HepG2 (cell line): Measurements from ENCODE around the gene ATAD3A. TPM values are rescaled to one million over a fixed set of nuclear protein-coding genes. Genes with fewer than 3 reads are reported as not detected.
A peak's percentile ranks its signal among the peaks of the same experiment; 100 is the strongest.

Experiments
- CC2D1A ChIP-seq: sonication (generic); formaldehyde crosslinking; IDR thresholded peaks from 2 replicates; pipeline ENCODE4 v1.8.1; 2023; ENCODE audit warnings: mild to moderate bottlenecking, missing genetic modification reagents
- CHCHD3 ChIP-seq: sonication (generic); formaldehyde crosslinking; IDR thresholded peaks from 2 replicates; pipeline ENCODE4 v1.8.0; 2022; ENCODE audit warnings: mild to moderate bottlenecking, missing genetic modification reagents, moderate library complexity
- CSRNP2 ChIP-seq: sonication (generic); formaldehyde crosslinking; conservative IDR thresholded peaks from 2 replicates; pipeline ENCODE4 v1.8.0; 2022; ENCODE audit warnings: low read depth, missing genetic modification reagents
- FOXJ3 ChIP-seq: sonication (generic); formaldehyde crosslinking; IDR thresholded peaks from 2 replicates; pipeline ENCODE4 v1.4.0; 2020; ENCODE audit warnings: missing genetic modification reagents, mild to moderate bottlenecking, borderline replicate concordance
- FOXK2 ChIP-seq: fragments of 450-650 bp; IDR thresholded peaks from 2 replicates; pipeline ENCODE4 v1.6.1; 2016
- MXI1 ChIP-seq: IDR thresholded peaks from 3 replicates; pipeline ENCODE4 v1.6.1; 2012; ENCODE audit warnings: low read depth, low read length, inconsistent platforms, borderline replicate concordance
- PITX1 ChIP-seq: sonication (generic); formaldehyde crosslinking; IDR thresholded peaks from 2 replicates; pipeline ENCODE4 v1.5.1; 2020; ENCODE audit warnings: mild to moderate bottlenecking, missing genetic modification reagents
- RORA ChIP-seq: sonication (generic); formaldehyde crosslinking; IDR thresholded peaks from 2 replicates; pipeline ENCODE4 v1.5.0; 2020; ENCODE audit warnings: mild to moderate bottlenecking, missing genetic modification reagents, moderate library complexity
- SMC3 ChIP-seq: IDR thresholded peaks from 2 replicates; pipeline ENCODE4 v1.6.1; 2011; ENCODE audit warnings: low read length, improper control_type of control experiment
- TCF7L2 ChIP-seq: IDR thresholded peaks from 2 replicates; pipeline ENCODE4 v1.6.1; 2011; ENCODE audit warnings: mild to moderate bottlenecking, low read depth, low read length, moderate library complexity
- TERF1 ChIP-seq: sonication (generic); formaldehyde crosslinking; IDR thresholded peaks from 2 replicates; pipeline ENCODE4 v1.8.0; 2022; ENCODE audit warnings: mild to moderate bottlenecking, missing genetic modification reagents, moderate library complexity
- TRIM22 ChIP-seq: fragments of 450-650 bp; IDR thresholded peaks from 2 replicates; pipeline ENCODE4 v1.6.1; 2017
- ZBTB4 ChIP-seq: sonication (generic); formaldehyde crosslinking; IDR thresholded peaks from 2 replicates; pipeline ENCODE4 v1.4.0; 2020; ENCODE audit warnings: missing genetic modification reagents, mild to moderate bottlenecking, borderline replicate concordance
- ZFP90 ChIP-seq: sonication (generic); formaldehyde crosslinking; IDR thresholded peaks from 2 replicates; pipeline ENCODE4 v1.8.0; 2022; ENCODE audit warnings: missing genetic modification reagents, mild to moderate bottlenecking, inconsistent platforms, borderline replicate concordance
- ZNF33B ChIP-seq: sonication (generic); formaldehyde crosslinking; IDR thresholded peaks from 2 replicates; pipeline ENCODE4 v1.5.1; 2020; ENCODE audit warnings: mild to moderate bottlenecking, missing genetic modification reagents
- ZNF550 ChIP-seq: sonication (generic); formaldehyde crosslinking; IDR thresholded peaks from 2 replicates; pipeline ENCODE4 v1.4.0; 2020; ENCODE audit warnings: mild to moderate bottlenecking, missing genetic modification reagents, borderline replicate concordance
- polyA plus RNA-seq, 8 experiments: library from polyadenylated mRNA; depleted of rRNA in 3 of 8; stranded (reverse) in 7 of 8; unstranded in 1 of 8; fragments of >200 nt; fragmentation: Illumina TruSeq in 4 of 8; extraction: Trizol in 4 of 8; gene quantifications; 2 replicates each; pipeline versions ENCODE4 v1.2.1 to v1.2.3, GENCODE V29; 2011 to 2016; ENCODE audit warnings: low read depth in 4 of 8, missing spikeins in 1 of 8, mixed read lengths in 1 of 8; ENCODE audit not compliant: insufficient read depth in 1 of 8
- total RNA-seq, 5 experiments: library from RNA; depleted of rRNA; stranded (reverse); fragments of >200 nt; fragmentation: Illumina TruSeq; extraction: Trizol; gene quantifications; 2 replicates each; pipeline ENCODE4 v1.2.3, GENCODE V29; 2016; ENCODE audit warnings: low read depth in 1 of 5
- TF ChIP-seq, protein P1 (sequence below): sonication (generic); formaldehyde crosslinking; IDR thresholded peaks from 2 replicates; pipeline ENCODE4 v1.5.0; 2020; ENCODE audit warnings: mild to moderate bottlenecking, missing genetic modification reagents
- TF ChIP-seq, protein P2 (sequence below): sonication (generic); formaldehyde crosslinking; IDR thresholded peaks from 2 replicates; pipeline ENCODE4 v1.5.0; 2020; ENCODE audit warnings: mild to moderate bottlenecking, missing genetic modification reagents, moderate library complexity

The ATAD3A gene
- total and polyA plus RNA-seq, 2 of the 13 experiments (the other 11 are each of a cell fraction or from before 2014, with no cell fraction given) = 10.6 to 49.0 TPM

GRCh38 chr1:1471389-1472052 lies 40.4 kb upstream of the ATAD3A start, which contains the start of gene ATAD3B (continued):
- TF ChIP-seq RORA (no peak), TERF1 (no peak), TRIM22 (no peak), ZBTB4 (peak; percentile 54; the same call in 1 of the 2 replicates), ZNF33B (no peak), FOXK2 (no peak), FOXJ3 (no peak), ZNF550 (CRISPR knock-in tag) (no peak), SMC3 (no peak), MXI1 (peak; percentile 90; the same call in 1 of the 3 replicates), ZFP90 (CRISPR knock-in tag) (peak; percentile 55; the same call in 1 of the 2 replicates), CC2D1A (no peak), CHCHD3 (no peak), CSRNP2 (CRISPR knock-in tag) (no peak), PITX1 (no peak), TCF7L2 (no peak)
- TF ChIP-seq, protein P1, sequence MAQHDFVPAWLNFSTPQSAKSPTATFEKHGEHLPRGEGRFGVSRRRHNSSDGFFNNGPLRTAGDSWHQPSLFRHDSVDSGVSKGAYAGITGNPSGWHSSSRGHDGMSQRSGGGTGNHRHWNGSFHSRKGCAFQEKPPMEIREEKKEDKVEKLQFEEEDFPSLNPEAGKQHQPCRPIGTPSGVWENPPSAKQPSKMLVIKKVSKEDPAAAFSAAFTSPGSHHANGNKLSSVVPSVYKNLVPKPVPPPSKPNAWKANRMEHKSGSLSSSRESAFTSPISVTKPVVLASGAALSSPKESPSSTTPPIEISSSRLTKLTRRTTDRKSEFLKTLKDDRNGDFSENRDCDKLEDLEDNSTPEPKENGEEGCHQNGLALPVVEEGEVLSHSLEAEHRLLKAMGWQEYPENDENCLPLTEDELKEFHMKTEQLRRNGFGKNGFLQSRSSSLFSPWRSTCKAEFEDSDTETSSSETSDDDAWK (CRISPR knock-in tag) = no peak
- TF ChIP-seq, protein P2, sequence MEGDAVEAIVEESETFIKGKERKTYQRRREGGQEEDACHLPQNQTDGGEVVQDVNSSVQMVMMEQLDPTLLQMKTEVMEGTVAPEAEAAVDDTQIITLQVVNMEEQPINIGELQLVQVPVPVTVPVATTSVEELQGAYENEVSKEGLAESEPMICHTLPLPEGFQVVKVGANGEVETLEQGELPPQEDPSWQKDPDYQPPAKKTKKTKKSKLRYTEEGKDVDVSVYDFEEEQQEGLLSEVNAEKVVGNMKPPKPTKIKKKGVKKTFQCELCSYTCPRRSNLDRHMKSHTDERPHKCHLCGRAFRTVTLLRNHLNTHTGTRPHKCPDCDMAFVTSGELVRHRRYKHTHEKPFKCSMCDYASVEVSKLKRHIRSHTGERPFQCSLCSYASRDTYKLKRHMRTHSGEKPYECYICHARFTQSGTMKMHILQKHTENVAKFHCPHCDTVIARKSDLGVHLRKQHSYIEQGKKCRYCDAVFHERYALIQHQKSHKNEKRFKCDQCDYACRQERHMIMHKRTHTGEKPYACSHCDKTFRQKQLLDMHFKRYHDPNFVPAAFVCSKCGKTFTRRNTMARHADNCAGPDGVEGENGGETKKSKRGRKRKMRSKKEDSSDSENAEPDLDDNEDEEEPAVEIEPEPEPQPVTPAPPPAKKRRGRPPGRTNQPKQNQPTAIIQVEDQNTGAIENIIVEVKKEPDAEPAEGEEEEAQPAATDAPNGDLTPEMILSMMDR (CRISPR knock-in tag) = peak; percentile 27; the same call in 1 of the 2 replicates
